ENCODE data around the gene ZNF766.
"Not testable (repeated sequence)": the region's sequence is repeated elsewhere in the genome, so short reads cannot be mapped to it uniquely, and the experiment has no call there.

ZNF766 gene

DNA sequence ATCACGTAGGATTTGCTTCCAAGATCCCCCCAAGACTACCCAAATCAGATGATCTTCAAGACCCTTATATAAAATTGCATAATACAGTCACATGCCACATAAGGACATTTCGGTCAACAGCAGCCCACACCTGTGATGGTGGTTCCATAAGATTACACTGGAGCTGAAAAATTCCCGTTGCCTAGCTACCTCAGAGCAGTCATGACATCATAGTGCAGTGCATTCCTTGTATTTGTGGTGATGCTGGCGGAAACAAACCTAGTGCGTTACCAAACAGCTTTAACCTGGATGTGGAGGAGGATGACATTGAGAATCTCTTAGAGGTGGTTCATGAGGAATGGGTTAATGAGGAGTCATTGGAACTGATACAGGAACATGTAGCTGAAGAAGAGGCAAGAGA lies 4.8 kb downstream of the ZNF766 start:
- DNase-seq: no peak

- DNase-seq: no peak
Measured at GRCh38 chr19:52275988-52276387, 6.6 kb downstream of the ZNF766 start.

- DNase-seq: no peak
Measured at GRCh38 chr19:52277471-52277870, 8.1 kb downstream of the ZNF766 start.

- no peak for DNase-seq
Measured at GRCh38 chr19:52286256-52286655, 16.9 kb downstream of the ZNF766 start.

DNA sequence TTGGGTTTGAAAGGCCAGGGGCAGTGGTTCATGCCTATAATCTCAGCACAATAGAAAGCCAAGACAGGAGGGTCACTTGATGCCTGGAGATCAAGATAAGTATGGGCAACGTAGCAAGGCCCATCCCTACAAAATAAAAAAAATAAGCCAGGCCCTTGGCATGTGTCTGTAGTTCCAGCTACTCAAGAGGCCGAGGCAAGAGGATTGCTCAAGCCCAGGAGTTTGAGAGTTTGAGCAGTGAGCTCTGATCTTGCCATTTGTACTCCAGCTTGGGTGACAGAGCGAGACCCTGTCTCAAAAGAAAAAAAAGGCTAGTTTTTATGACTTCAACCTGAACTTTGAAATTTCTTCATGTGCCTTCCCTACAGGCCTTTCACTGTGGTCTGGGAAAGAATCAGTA lies 22.4 kb downstream of the ZNF766 start:
- DNase-seq: no peak

- DNase-seq: not testable (repeated sequence)
Measured at GRCh38 chr19:52292946-52293345, 23.6 kb downstream of the ZNF766 start.

DNA sequence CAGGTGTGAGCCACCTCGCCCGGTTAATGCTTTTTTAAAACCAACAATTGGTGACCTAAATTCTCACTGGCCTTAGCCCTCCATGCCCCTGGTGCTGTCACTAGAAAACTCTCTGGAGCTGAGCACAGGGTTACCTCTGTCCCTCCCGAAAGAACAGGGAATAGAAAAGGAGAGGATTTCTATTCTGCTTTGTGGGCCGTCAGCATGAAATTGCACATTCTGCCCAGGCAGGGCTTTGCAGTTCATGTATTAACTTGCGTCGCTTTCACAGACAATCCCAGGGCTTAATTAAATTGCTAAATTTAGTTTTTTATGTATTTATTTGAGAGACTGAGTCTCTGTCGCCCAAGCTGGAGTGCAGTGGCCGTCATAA lies 27.0 kb downstream of the ZNF766 start:
- peak in 2 of 56 donors; percentile 6 to 49 for DNase-seq

DNA sequence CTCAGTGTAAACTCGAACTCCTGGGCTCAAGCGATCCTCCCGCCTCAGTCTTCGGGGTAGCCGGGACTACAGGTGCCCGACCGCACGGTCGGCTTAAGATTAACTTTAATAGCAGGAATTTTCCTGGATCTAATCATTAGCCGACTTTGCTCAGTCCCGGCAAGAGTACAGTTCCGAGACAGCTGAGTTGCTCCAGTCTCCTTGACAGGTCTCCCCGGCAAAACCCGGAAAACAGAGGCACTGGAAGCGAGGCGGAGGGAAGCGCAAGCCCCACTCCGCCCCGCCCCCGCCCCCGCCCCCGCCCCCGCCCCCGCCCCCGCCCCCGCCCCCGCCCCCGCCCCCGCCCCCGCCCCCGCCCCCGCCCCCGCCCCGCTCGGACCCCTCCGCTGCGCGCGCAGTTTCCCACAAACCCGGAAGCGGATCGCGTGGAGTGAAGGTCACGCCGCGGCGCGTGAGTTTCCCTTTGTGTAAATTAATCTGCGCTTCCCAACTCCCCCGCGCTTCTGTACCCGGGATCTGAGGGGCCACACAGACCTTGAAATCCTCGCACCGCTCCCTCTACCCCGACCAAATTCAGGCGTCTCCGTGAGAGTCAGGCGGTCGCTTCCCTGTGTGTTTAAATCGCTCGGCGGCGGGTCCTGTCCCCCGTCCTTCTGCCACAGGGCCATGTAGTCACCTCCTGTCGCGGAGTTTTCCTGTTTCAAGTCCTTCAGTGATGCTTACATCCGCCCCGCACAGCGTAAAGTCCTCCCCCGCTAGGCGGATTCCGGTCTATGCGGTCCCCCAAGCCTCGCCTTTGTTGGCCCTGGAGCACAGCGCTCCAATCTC lies 27.6 kb downstream of the ZNF766 start, which contains the start of gene ZNF480:
Gene ZNF480, plus strand, starts transcription at position 397 of the 828 bp plus-strand sequence. CDS start 3,244 bp downstream, outside the sequence.
- DNase-seq: peak; percentile 19 to 88 (median 70)

DNA sequence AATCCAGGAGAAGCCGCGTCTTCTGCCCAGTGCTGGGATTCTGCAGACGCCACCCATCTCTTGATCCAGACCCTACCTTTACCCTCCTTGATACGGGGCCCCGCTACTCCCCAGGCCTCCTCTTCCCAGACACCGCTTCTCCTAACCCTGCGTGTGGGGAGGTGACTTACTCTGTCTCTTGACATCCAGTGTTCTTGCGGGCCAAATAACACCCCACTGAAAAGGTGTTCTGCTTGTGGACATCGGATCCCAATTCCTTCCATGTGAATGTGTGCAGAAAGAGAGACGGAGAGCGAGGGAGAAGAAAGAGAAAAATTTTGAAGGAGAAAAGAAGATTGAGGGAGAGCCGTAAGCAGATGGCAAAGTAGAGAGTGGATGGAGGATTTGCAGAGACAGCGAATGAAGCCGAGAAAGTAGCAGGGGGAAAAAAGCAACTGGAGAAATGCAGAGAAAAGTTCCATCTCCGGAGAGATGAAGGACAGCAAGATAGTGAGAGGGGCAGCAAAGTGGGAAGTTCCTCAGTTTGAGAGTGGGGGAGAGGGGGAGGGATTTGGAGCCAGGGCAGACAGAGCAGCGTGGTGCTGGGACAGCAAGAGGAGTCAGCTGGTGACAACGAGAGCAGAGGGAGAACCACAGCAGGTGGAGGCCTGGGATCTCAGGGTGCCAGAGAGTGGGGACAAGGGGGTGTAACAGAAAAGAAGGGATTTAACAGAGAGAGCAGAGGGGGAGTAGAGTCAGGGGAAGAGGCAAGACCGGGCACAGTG lies 28.4 kb downstream of the ZNF766 start:
- DNase-seq: peak in 7 of 56 donors; percentile 4 to 45 (median 27)

GRCh38 chr19:52307275-52307674 lies 37.9 kb downstream of the ZNF766 start:
- no peak for DNase-seq

DNA sequence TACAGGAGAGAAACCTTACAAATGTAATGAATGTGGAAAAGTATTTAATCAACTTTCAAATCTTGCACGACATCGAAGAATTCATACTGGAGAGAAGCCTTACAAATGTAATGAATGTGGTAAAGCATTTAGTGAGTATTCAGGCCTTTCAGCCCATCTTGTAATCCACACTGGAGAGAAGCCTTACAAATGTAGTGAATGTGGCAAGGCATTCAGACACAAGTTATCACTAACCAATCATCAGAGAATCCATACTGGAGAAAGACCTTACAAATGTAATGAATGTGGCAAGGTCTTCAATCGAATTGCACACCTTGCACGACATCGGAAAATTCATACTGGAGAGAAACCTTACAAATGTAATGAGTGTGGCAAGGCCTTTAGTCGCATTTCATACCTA lies 53.0 kb downstream of the ZNF766 start:
- DNase-seq: no peak

- no peak for DNase-seq
Measured at GRCh38 chr19:52331757-52332156, 62.4 kb downstream of the ZNF766 start.

DNA sequence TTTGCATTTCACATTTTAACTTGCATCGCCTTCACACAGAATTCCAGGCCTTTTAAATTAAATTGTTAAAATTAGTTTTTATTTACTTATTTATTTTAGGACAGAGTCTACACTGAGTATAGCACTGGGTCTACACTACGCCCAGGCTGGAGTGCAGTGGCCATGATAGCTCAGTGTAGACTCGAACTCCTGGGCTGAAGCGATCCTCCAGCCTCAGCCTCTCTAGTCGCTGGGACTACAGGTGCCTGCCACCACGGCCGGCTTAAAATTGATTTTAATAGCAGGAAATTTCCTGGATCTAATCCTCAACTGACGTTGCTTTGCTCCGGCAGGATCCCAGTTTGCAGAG lies 66.4 kb downstream of the ZNF766 start:
- no peak for DNase-seq

DNA sequence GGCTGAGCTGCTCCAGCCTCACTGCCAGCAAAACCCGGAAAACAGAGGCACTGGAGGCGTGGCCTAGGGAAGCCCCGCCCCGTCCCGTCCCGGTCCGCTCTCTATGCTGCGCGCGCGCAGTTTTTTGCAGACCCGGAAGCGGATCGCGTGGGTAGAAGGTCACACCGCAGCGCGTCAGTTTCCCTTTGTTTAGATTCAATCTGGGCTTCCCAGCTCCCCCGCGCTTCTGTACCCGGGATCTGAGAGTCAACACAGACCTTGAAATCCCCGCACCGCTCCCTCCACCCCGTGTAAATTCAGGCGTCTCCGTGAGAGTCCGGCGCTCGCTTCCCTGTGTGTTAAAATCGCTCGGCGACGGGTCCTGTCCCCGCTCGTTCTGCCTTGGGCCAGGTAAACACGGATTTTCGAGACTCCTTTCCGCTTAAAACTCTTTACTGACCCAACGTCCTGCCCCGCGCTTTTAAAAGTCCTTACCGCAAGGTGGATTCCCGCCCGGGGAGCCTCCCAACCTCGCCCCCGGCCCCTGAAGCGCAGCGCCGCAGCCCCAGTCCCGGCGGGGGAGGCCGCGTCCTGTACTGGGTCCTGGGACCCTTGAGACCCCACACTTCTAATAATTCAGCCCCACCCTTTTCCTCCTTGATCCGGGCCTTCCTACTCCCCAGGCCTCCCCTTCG lies 66.9 kb downstream of the ZNF766 start, which contains the start of gene ZNF610:
Gene ZNF610, plus strand, starts transcription at position 127 of the 674 bp plus-strand sequence. CDS start 12,930 bp downstream, outside the sequence.
- DNase-seq: peak; percentile 51 to 96 (median 83)

DNA sequence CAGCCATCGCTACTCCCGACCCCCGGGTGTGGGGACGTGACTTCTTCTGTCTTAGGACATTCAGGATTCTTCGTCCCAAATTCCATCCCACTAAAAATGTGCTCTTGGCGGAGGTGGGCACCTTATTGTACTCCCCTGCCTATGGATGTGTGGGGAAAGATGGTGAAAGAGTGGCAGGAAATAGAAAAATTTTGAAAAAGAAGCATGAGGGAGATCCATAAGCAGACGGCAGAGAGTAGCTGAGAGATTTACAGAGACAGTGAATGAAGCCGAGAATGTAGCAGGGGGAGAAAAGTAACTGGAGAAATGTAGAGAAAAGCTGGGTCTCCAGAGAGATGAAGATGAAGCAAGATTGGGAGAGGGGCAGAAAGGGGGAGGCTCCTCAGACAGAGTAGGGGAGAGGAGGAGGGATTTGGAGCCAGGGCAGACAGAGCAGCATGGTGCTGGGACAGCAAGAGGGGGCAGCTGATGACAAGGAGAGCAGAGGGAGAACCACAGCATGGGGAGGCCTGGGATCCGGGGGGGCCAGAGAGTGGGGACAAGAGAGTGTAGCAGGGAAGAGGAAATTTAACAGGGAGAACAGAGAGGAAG lies 67.5 kb downstream of the ZNF766 start:
- DNase-seq: no peak

DNA sequence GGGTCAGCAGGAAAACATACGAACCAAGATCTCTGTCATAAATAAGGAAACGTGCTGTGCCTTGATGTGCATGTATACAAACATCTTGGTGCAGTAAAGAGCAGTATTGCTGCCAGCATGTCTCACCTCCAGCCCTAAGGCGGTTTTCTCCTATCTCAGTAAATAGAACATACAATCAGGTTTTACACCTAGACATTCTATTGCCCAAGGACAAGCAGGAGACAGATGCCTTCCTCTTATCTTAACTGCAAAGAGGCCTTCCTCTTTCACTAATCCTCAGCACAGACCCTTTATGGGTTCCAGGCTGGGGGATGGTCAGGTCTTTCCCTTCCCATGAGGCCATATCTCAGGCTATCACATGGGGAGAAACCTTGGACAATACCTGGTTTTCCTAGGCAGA lies 69.6 kb downstream of the ZNF766 start:
- not testable (repeated sequence) for DNase-seq

DNA sequence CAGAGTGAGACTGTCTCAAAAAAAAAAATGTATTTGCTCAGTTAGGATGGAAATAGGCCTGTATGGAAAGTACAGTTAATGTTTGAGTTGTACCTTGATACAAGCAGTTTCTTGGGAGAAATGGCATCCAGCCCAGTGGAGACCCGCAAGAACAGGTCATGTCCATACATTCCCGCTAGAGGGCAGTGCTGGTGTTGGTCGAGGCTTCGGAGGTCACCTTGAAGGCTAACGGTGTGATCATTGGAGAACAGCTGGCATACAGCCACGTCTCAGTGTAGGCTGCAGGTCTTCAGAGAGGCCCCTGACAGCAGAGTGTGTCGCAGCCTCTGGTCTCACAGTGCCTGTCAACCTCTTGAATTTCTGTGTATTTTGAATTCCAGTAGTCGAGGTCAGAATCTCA lies 74.2 kb downstream of the ZNF766 start:
- DNase-seq: peak in 25 of 56 donors; percentile 0 to 58 (median 10)

- DNase-seq: no peak
Measured at GRCh38 chr19:52345162-52345561, 75.8 kb downstream of the ZNF766 start.

Data from amygdala (tissue), 56 donors.